Uterus (tissue), 4 donors: ENCODE data around the gene ACTL10. TPM values are rescaled to one million over a fixed set of nuclear protein-coding genes. Genes with fewer than 3 reads are reported as not detected.
A peak's percentile ranks its signal among the peaks of the same experiment; 100 is the strongest.

Source experiments
- DNase-seq, 2 donors: peaks; one replicate each; pipeline ENCODE4 v3.0.0-alpha.2; 2019 to 2020
- H3K27ac ChIP-seq, 2 donors: fragments of 200-600 bp; sonication (generic); 1 replicate in 1 of 2; 2 replicates in 1 of 2; pipeline ENCODE4 v1.5.1; 2016 to 2018
- H3K27me3 ChIP-seq, 2 donors: fragments of 200-600 bp; sonication (generic); one replicate each; pipeline ENCODE4 v1.5.1; 2018 to 2019; ENCODE audit warnings: control low read depth in 1 of 2
- H3K36me3 ChIP-seq, 2 donors: fragments of 200-600 bp; sonication (generic); one replicate each; pipeline ENCODE4 v1.5.1; 2019; ENCODE audit warnings: control low read depth in 1 of 2
- H3K4me1 ChIP-seq, 2 donors: fragments of 200-600 bp; sonication (generic); one replicate each; pipeline ENCODE4 v1.5.1; 2018 to 2019; ENCODE audit warnings: control low read depth in 1 of 2
- H3K4me3 ChIP-seq, 2 donors: fragments of 200-600 bp; sonication (generic); 1 replicate in 1 of 2; 2 replicates in 1 of 2; pipeline ENCODE4 v1.5.1; 2018 to 2019; ENCODE audit warnings: mild to moderate bottlenecking in 1 of 2
- H3K9me3 ChIP-seq, 2 donors: fragments of 200-600 bp; sonication (generic); one replicate each; pipeline ENCODE4 v1.5.1; 2019; ENCODE audit warnings: control low read depth in 1 of 2
- POLR2A ChIP-seq, 2 donors: fragments of 450-650 bp; IDR thresholded peaks; one replicate each; pipeline ENCODE4 v1.6.1; 2016; ENCODE audit warnings: antibody characterized with exemption in 2 of 2, mild to moderate bottlenecking in 1 of 2, moderate library complexity in 1 of 2
- intact Hi-C: fragments of 100-400 bp; cut with DNase I; formaldehyde crosslinking; loops from one replicate; pipeline ENCODE4 v1.15.1; 2023; ENCODE audit warnings: low total_unique reads
- total RNA-seq, 4 donors: library from RNA; depleted of rRNA in 3 of 4; stranded (reverse); fragments of >200 nt in 3 of 4; gene quantifications; one replicate each; pipeline versions ENCODE4 v1.1.0 to v1.2.4, GENCODE V29; 2014 to 2023
- TF ChIP-seq, protein P1 (sequence below), 4 experiments: fragments of 200-600 bp in 2 of 4; fragments of 450-650 bp in 2 of 4; sonication (generic) in 2 of 4; IDR thresholded peaks; one replicate each; pipeline ENCODE4 v1.5.1; 2016 to 2019; ENCODE audit warnings: antibody characterized with exemption in 4 of 4, mild to moderate bottlenecking in 2 of 4, moderate library complexity in 1 of 4
- donor health status: DM: yes; HTN: yes; CAD: no.

The ACTL10 gene
- total RNA-seq = 1 to 10 TPM in 3 of 4 donors, not detected in 1; 1.4 to 4.4 (median 1.9) TPM

DNA sequence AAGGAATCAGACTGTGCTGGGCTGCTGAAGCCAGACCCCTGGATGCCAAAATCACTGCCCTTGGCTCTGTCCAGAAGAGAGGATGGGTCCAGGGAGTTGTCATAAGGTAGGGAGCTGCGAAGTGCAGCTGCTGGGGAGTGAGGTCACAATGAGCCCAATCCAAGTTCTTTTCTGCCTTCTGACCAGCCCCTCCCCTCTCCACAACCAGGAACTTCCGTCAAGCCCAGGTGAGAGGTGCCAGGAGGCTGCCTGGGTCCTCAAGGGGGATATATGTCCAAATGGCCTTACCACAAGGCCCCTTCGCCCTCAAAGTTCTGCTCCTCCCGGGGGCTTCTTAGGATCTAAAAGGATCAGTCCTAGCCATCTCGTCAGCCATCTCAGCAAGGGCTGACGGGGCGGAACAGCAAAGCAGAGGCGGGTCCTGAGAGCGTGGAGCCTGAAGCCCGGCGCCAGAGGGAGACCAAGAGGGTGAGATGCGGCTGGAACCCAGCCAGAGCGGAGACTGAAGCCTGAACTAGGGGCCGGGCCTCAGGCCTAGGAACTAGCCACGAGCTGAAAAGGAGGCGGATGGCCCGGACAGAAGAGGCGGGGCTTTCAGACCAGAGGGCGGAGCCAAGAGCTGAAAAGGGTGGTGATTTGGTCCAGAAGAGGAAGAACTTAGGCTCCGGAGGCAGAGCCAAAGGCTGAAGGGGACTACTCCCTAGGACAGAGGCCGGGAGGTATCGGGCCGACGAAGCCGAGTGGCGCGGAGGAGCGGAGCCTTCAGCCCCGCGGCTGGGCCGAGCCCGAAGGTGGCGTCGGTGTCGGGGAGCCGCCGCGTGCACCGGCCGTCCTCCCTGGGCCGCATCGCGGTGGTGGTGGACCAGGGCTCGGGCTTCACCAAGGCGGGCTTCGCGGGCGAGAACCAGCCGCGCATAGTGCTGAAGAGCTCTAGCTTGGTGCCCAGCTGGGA is at the start of gene ACTL10:
Gene ACTL10, plus strand, starts transcription at position 651 of the 952 bp plus-strand sequence. CDS start 555 bp downstream, outside the sequence.
- Histone ChIP-seq H3K4me1 (peaks cover 0 to 7% of the 10 kb centered on the region in 2 donors), H3K36me3 (no peaks in the 10 kb centered on the region), H3K27me3 (no peaks in the 10 kb centered on the region), H3K9me3 (no peaks in the 10 kb centered on the region), H3K27ac (peak within 1 kb of the TSS; percentile 90 to 95), H3K4me3 (peak within 1 kb of the TSS; percentile 48 to 58)
- intact Hi-C loops = no loop called here
- TF ChIP-seq POLR2A (IDR thresholded peaks at IDR 0.05) = peak; percentile 86 to 96
- TF ChIP-seq, protein P1, sequence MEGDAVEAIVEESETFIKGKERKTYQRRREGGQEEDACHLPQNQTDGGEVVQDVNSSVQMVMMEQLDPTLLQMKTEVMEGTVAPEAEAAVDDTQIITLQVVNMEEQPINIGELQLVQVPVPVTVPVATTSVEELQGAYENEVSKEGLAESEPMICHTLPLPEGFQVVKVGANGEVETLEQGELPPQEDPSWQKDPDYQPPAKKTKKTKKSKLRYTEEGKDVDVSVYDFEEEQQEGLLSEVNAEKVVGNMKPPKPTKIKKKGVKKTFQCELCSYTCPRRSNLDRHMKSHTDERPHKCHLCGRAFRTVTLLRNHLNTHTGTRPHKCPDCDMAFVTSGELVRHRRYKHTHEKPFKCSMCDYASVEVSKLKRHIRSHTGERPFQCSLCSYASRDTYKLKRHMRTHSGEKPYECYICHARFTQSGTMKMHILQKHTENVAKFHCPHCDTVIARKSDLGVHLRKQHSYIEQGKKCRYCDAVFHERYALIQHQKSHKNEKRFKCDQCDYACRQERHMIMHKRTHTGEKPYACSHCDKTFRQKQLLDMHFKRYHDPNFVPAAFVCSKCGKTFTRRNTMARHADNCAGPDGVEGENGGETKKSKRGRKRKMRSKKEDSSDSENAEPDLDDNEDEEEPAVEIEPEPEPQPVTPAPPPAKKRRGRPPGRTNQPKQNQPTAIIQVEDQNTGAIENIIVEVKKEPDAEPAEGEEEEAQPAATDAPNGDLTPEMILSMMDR (IDR thresholded peaks at IDR 0.05) = peak; percentile 31 to 53 (median 44)
- DNase-seq = peak; percentile 99

DNA sequence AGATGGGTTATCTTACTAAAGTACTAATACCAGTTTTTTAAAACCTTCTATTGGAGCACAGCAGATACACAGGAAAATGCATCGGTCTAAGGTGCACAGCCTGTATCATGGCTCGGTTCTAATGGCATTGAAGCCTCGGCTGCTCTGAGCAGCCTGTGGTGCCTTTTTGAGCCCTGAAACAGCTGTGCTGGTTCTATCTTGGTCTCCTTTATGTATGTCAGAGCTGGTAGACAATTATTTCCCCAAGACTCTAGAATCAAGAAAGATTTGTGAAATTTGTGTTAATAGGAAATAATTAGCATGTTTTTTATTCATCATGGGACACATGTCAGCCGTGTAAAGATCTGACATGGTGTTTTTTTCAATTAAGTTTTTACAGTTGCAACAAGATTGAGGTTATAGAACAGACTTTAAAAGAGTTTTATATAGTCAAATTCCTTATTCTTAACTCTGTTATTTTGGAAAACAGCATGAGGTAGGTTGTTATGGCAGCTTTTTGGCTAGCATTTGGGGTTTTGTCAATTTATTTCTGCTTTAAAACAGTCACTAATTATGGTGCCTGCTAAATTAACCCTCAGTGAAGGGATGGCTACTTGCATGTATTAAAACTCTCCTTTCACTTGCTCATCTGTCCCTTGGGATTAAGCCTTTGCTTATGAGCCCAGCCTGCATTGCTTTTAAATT is 44.9 kb upstream of the ACTL10 start:
- Histone ChIP-seq H3K27ac (no peak overlapping the region), H3K36me3 (no peaks in the 10 kb centered on the region), H3K27me3 (no peaks in the 10 kb centered on the region), H3K9me3 (no peaks in the 10 kb centered on the region), H3K4me1 (no peaks in the 10 kb centered on the region), H3K4me3 (no peak overlapping the region)
- intact Hi-C loops = no loop called here
- TF ChIP-seq POLR2A (IDR thresholded peaks at IDR 0.05) = no peak
- TF ChIP-seq, protein P1 (IDR thresholded peaks at IDR 0.05) = no peak
- DNase-seq = no peak

DNA sequence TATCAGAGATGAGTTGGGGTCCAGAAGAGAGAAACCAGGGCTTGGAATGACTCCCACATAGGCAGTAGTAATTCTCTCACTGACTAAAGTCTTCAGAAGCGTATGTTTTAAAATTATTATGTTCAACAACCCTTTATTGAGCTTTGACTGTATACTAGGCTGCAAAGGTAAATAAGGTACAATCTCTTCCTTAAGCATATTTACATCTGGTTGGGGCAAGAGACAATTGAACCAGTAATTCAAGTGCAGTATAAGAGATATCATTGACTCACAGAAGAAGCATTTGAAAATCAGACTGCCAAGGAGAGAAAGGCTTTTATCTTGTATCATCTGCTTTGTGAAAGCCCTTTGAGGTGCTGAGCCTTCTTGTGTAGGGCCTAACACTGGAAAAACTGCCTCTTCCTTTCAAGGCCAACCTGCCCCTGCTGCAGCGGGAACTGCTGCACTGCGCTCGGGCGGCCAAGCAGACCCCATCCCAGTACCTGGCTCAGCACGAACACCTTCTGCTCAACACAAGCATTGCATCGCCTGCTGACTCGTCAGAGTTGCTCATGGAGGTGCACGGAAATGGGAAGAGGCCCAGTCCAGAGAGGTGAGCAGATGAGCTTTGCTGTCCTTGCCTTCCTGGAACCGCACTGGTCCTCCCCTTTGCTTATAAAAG is 43.9 kb upstream of the ACTL10 start:
- H3K4me3 ChIP-seq = no peak overlapping the region
- no peaks in the 10 kb centered on the region for H3K9me3 ChIP-seq
- H3K27me3 ChIP-seq = no peaks in the 10 kb centered on the region
- intact Hi-C loops = no loop called here
- H3K4me1 ChIP-seq = no peaks in the 10 kb centered on the region
- no peak for DNase-seq
- H3K36me3 ChIP-seq = no peaks in the 10 kb centered on the region
- TF ChIP-seq, protein P1 (IDR thresholded peaks at IDR 0.05) = no peak
- no peak for TF ChIP-seq POLR2A (IDR thresholded peaks at IDR 0.05)
- H3K27ac ChIP-seq = no peak overlapping the region

DNA sequence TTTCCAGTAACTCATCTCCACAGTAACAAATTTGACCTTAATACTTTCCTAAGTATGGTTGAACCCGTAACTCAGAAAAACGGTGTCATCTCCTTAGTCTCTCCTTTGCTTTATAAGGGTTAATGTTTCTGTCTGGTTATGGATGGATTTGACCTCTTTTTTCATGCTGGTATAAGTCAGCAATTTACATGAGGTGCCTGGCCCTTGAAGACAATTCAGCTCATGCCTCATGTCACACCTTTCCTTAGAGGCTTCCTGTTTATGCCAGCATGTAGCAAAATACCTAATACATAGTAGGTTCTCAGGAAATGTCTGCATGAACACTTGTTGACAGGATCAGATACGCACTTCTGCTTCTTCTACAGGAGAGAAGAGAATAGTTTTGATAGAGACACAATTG is 42.3 kb upstream of the ACTL10 start:
- no peak for DNase-seq
- no peak for TF ChIP-seq POLR2A (IDR thresholded peaks at IDR 0.05)
- TF ChIP-seq, protein P1 (IDR thresholded peaks at IDR 0.05) = no peak
- no peak overlapping the region for H3K4me3 ChIP-seq
- intact Hi-C loops = no loop called here
- H3K36me3 ChIP-seq = no peaks in the 10 kb centered on the region
- H3K9me3 ChIP-seq = no peaks in the 10 kb centered on the region
- no peaks in the 10 kb centered on the region for H3K27me3 ChIP-seq
- H3K27ac ChIP-seq = no peak overlapping the region
- H3K4me1 ChIP-seq = no peaks in the 10 kb centered on the region
